Mesendoderm (in vitro differentiated cells): ENCODE data around the gene OSMR.
"Not testable (repeated sequence)": the region's sequence is repeated elsewhere in the genome, so short reads cannot be mapped to it uniquely, and the experiment has no call there.

Experiments
- DNase-seq: peaks from one replicate; pipeline ENCODE4 v3.0.0; 2013
- H2AK5ac ChIP-seq: 2 replicates; pipeline ENCODE4 v1.6.1; 2013; ENCODE audit warnings: low read length, inconsistent platforms
- H2BK120ac ChIP-seq: 2 replicates; pipeline ENCODE4 v1.6.1; 2013; ENCODE audit warnings: low read depth, mild to moderate bottlenecking, low read length, moderate library complexity, mixed read lengths
- H2BK15ac ChIP-seq: replicated peaks from 2 replicates; pipeline ENCODE4 v1.6.1; 2013; ENCODE audit warnings: low read depth, mild to moderate bottlenecking, moderate library complexity
- H2BK5ac ChIP-seq: 2 replicates; pipeline ENCODE4 v1.6.1; 2013; ENCODE audit warnings: low read length, inconsistent platforms
- H3K18ac ChIP-seq: 2 replicates; pipeline ENCODE4 v1.6.1; 2013; ENCODE audit warnings: mild to moderate bottlenecking, low read length, mixed read lengths
- H3K23ac ChIP-seq: one replicate; pipeline ENCODE4 v1.6.1; 2013; ENCODE audit warnings: low read length
- H3K27ac ChIP-seq: 2 replicates; pipeline ENCODE4 v1.5.1; 2013; ENCODE audit warnings: low read depth, mild to moderate bottlenecking, inconsistent platforms, low read length, moderate library complexity
- H3K27me3 ChIP-seq: 2 replicates; pipeline ENCODE4 v1.6.1; 2013; ENCODE audit warnings: low read length, control low read depth, mild to moderate bottlenecking, inconsistent platforms; ENCODE audit not compliant: insufficient read depth, poor library complexity
- H3K36me3 ChIP-seq: 2 replicates; pipeline ENCODE4 v1.6.1; 2013; ENCODE audit warnings: low read length, inconsistent platforms; ENCODE audit not compliant: control insufficient read depth, insufficient read depth
- H3K4ac ChIP-seq: one replicate; pipeline ENCODE4 v1.6.1; 2013; ENCODE audit warnings: low read depth, mild to moderate bottlenecking, low read length, moderate library complexity
- H3K4me1 ChIP-seq: 2 replicates; pipeline ENCODE4 v1.6.1; 2013; ENCODE audit warnings: low read depth, low read length, inconsistent platforms; ENCODE audit not compliant: control insufficient read depth
- H3K4me2 ChIP-seq: 2 replicates; pipeline ENCODE4 v1.6.1; 2013; ENCODE audit warnings: low read length
- H3K4me3 ChIP-seq: 2 replicates; pipeline ENCODE4 v1.5.1; 2013; ENCODE audit warnings: mild to moderate bottlenecking, low read length
- H3K56ac ChIP-seq: one replicate; pipeline ENCODE4 v1.6.1; 2013; ENCODE audit warnings: low read length
- H3K79me1 ChIP-seq: 2 replicates; pipeline ENCODE4 v1.6.1; 2013; ENCODE audit warnings: low read length, inconsistent platforms
- H3K79me2 ChIP-seq: 2 replicates; pipeline ENCODE4 v1.6.1; 2013; ENCODE audit warnings: mild to moderate bottlenecking, low read length; ENCODE audit not compliant: control insufficient read depth, insufficient read depth
- H3K9ac ChIP-seq: 2 replicates; pipeline ENCODE4 v1.6.1; 2013; ENCODE audit warnings: low read length, inconsistent platforms
- H4K5ac ChIP-seq: one replicate; pipeline ENCODE4 v1.6.1; 2013; ENCODE audit warnings: low read length
- H4K8ac ChIP-seq: one replicate; pipeline ENCODE4 v1.6.1; 2013; ENCODE audit warnings: low read depth, mild to moderate bottlenecking, control low read depth, low read length, moderate library complexity
- WGBS: extraction: QIAGEN DNeasy Blood & Tissue Kit; methylation state at CpG from one replicate; pipeline ENCODE4 v1.1.7; 2013; ENCODE audit warnings: low lambda C conversion rate, missing lambda C conversion rate; ENCODE audit not compliant: insufficient coverage; ENCODE audit errors: extremely low coverage; 5-methylcytosine and 5-hydroxymethylcytosine counted together

The OSMR gene

GRCh38 chr5:38847559-38848347 is 1.9 kb downstream of the OSMR start:
- no peak overlapping the region for H4K5ac ChIP-seq
- H2BK15ac ChIP-seq = no peak overlapping the region
- no peak overlapping the region for H2BK120ac ChIP-seq
- no peak overlapping the region for H3K4me3 ChIP-seq
- H3K9ac ChIP-seq = no peak overlapping the region
- H3K27ac ChIP-seq = no peak overlapping the region
- H3K79me2 ChIP-seq = no peaks in the 10 kb centered on the region
- no peak overlapping the region for H3K18ac ChIP-seq
- H3K36me3 ChIP-seq = no peaks in the 10 kb centered on the region
- no peak overlapping the region for H2AK5ac ChIP-seq
- no peak overlapping the region for H3K4me2 ChIP-seq
- peaks cover 2% of the 10 kb centered on the region for H3K27me3 ChIP-seq
- H3K4me1 ChIP-seq = no peaks in the 10 kb centered on the region
- H3K79me1 ChIP-seq = no peaks in the 10 kb centered on the region
- H3K56ac ChIP-seq = no peak overlapping the region
- no peak overlapping the region for H4K8ac ChIP-seq
- no peak overlapping the region for H2BK5ac ChIP-seq
- no peak for DNase-seq
- no peak overlapping the region for H3K4ac ChIP-seq
- H3K23ac ChIP-seq = no peak overlapping the region
- no CpG with 5 or more reads among the region's 9 CpGs for WGBS

GRCh38 chr5:38848637-38849036 is 2.8 kb downstream of the OSMR start:
- Histone ChIP-seq H3K9ac (no peak overlapping the region), H3K27ac (no peak overlapping the region), H2BK15ac (no peak overlapping the region), H3K79me2 (no peaks in the 10 kb centered on the region), H4K8ac (no peak overlapping the region), H3K56ac (no peak overlapping the region), H3K36me3 (no peaks in the 10 kb centered on the region), H3K4me2 (no peak overlapping the region), H3K79me1 (no peaks in the 10 kb centered on the region), H3K27me3 (peaks cover 2% of the 10 kb centered on the region), H2BK5ac (no peak overlapping the region), H4K5ac (no peak overlapping the region), H3K23ac (no peak overlapping the region), H3K4ac (no peak overlapping the region), H3K4me3 (no peak overlapping the region), H2AK5ac (no peak overlapping the region), H2BK120ac (no peak overlapping the region), H3K4me1 (no peaks in the 10 kb centered on the region), H3K18ac (no peak overlapping the region)
- WGBS = no CpG with 5 or more reads among the region's 2 CpGs
- DNase-seq = no peak

- not testable (repeated sequence) for H3K4me1 ChIP-seq, H3K56ac ChIP-seq, H3K4me3 ChIP-seq, H3K18ac ChIP-seq, H4K8ac ChIP-seq, H2BK120ac ChIP-seq, H3K4ac ChIP-seq, H4K5ac ChIP-seq, H3K4me2 ChIP-seq, H3K23ac ChIP-seq, H3K9ac ChIP-seq, H3K27me3 ChIP-seq, H3K27ac ChIP-seq, H2AK5ac ChIP-seq, H3K36me3 ChIP-seq, H3K79me1 ChIP-seq, DNase-seq, H3K79me2 ChIP-seq, H2BK15ac ChIP-seq, H2BK5ac ChIP-seq
- WGBS = no CpG with 5 or more reads among the region's 5 CpGs
Observed at GRCh38 chr5:38851640-38852039, 5.8 kb downstream of the OSMR start.

- no peak overlapping the region for H3K4me3 ChIP-seq
- H3K79me2 ChIP-seq = no peaks in the 10 kb centered on the region
- H4K5ac ChIP-seq = no peak overlapping the region
- no peaks in the 10 kb centered on the region for H3K4me1 ChIP-seq
- H3K27me3 ChIP-seq = no peaks in the 10 kb centered on the region
- no peak overlapping the region for H3K18ac ChIP-seq
- H3K9ac ChIP-seq = no peak overlapping the region
- no peak overlapping the region for H2BK5ac ChIP-seq
- H3K79me1 ChIP-seq = no peaks in the 10 kb centered on the region
- peak; percentile 25 for DNase-seq
- no peak overlapping the region for H3K56ac ChIP-seq
- H4K8ac ChIP-seq = no peak overlapping the region
- no peak overlapping the region for H3K4me2 ChIP-seq
- WGBS = no CpG with 5 or more reads among the region's 6 CpGs
- no peak overlapping the region for H3K27ac ChIP-seq
- no peak overlapping the region for H2AK5ac ChIP-seq
- no peak overlapping the region for H3K4ac ChIP-seq
- no peaks in the 10 kb centered on the region for H3K36me3 ChIP-seq
- H2BK120ac ChIP-seq = no peak overlapping the region
- H3K23ac ChIP-seq = no peak overlapping the region
- no peak overlapping the region for H2BK15ac ChIP-seq
Observed at GRCh38 chr5:38853753-38854470, 8.1 kb downstream of the OSMR start.

- no peaks in the 10 kb centered on the region for H3K36me3 ChIP-seq
- H3K27ac ChIP-seq = no peak overlapping the region
- H3K56ac ChIP-seq = no peak overlapping the region
- no peaks in the 10 kb centered on the region for H3K4me1 ChIP-seq
- no peaks in the 10 kb centered on the region for H3K27me3 ChIP-seq
- no peak overlapping the region for H2AK5ac ChIP-seq
- H3K9ac ChIP-seq = no peak overlapping the region
- no peak overlapping the region for H3K4me2 ChIP-seq
- no peak overlapping the region for H2BK120ac ChIP-seq
- no peak overlapping the region for H4K5ac ChIP-seq
- no CpG with 5 or more reads among the region's 7 CpGs for WGBS
- no peak overlapping the region for H2BK15ac ChIP-seq
- no peak overlapping the region for H3K18ac ChIP-seq
- H2BK5ac ChIP-seq = no peak overlapping the region
- no peak overlapping the region for H4K8ac ChIP-seq
- no peak for DNase-seq
- H3K79me1 ChIP-seq = no peaks in the 10 kb centered on the region
- H3K4me3 ChIP-seq = no peak overlapping the region
- no peaks in the 10 kb centered on the region for H3K79me2 ChIP-seq
- no peak overlapping the region for H3K23ac ChIP-seq
- H3K4ac ChIP-seq = no peak overlapping the region
Observed at GRCh38 chr5:38854907-38855306, 9.1 kb downstream of the OSMR start.
